GM19193 (cell line): ENCODE measurements around the gene ELOVL6.

ENCODE experiments used
- POLR2A ChIP-seq: IDR thresholded peaks from 4 replicates; pipeline ENCODE4 v1.6.1; 2011; ENCODE audit not compliant: insufficient read depth, insufficient read length; ENCODE audit errors: extremely low read depth

The ELOVL6 gene

GRCh38 chr4:110055158-110055768, 143.2 kb downstream of the ELOVL6 start:
- TF ChIP-seq POLR2A = no peak

DNA sequence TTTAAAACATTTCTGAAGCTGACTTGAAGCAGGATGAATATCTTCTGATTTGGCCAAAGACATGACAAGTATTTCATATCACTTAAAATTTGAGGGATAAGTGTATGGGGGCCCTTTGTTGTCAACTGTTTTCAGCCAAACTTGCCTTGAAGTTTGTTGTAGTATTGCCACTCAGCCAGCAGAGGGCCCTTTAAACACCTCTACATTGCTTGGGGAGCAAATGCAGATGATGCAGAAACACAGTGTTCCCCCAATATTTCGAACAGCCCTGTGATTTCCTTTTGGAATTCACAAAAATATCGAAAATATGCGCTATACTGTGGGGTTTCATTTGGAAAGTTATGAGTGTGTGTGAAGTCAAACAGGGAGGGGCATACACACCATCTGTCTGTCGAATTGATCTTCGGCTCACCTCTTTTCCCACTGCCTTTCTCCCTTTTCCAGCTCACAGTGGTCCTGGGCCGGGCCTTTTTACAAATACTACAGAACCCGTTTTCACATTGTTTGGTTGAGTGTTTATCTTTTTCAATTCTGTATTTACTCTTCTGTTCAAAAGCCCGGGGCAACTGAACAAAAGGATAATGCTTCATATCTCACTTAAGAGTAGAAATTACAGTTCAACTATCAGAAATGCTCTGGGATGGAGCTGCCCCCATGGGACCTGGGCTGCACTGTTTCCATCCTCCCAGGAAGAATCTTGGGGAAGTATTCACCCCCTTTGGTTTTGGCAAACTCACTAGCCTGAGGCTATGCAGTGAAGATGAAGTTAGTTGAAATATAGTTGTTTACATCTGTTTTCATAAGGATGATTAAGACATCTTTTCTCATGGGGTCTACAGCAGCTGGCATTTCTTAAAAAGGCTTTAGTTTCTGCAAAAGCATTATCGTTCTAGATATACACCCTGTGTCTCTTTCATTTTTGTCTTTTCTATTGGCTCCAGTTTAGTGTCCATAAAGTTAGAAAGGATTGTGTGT, 148.2 kb downstream of the ELOVL6 start:
- TF ChIP-seq POLR2A = no peak

DNA sequence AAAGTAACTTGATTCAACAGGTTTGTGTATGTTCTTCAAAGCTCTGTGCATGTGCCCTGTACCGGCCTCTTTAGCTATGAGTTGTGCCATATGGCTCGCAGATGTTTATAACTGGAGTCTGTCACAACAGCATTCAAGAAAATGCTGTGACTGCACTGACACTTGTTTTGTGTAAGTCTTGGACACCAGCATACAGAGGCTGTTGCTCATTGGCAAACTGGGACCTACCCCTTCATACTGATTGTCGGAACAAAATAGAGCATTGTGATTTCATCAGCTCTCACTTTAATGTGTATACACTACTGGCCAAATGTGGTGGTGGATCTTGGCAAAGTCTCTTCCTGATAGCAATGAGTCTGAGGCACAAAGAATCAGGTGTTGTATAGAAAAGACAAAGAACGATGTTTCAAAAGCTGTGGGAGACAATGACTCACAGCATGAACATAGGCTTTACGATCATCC, 151.8 kb downstream of the ELOVL6 start:
- no peak for TF ChIP-seq POLR2A

GRCh38 chr4:110042545-110043517, 155.6 kb downstream of the ELOVL6 start:
- no peak for TF ChIP-seq POLR2A

GRCh38 chr4:110041735-110042134, 156.7 kb downstream of the ELOVL6 start:
- TF ChIP-seq POLR2A = no peak

DNA sequence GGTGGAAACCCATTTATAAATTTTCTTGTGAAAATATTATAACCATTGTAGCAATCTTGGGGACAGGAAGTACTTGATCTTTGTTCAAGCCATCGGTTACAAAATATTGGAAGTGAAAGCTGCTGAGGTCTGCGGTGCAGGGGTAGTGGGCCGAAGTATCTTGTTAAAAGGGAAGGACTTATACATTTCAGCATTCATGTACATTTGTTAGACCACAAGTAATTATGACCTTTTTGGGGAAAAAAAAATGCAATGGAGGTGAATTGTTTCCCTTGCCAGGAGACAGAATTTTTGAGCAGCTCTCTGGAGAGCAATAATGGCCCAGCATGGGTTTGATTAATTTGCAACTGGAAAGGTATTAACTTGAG, 164.4 kb downstream of the ELOVL6 start:
- TF ChIP-seq POLR2A = no peak

DNA sequence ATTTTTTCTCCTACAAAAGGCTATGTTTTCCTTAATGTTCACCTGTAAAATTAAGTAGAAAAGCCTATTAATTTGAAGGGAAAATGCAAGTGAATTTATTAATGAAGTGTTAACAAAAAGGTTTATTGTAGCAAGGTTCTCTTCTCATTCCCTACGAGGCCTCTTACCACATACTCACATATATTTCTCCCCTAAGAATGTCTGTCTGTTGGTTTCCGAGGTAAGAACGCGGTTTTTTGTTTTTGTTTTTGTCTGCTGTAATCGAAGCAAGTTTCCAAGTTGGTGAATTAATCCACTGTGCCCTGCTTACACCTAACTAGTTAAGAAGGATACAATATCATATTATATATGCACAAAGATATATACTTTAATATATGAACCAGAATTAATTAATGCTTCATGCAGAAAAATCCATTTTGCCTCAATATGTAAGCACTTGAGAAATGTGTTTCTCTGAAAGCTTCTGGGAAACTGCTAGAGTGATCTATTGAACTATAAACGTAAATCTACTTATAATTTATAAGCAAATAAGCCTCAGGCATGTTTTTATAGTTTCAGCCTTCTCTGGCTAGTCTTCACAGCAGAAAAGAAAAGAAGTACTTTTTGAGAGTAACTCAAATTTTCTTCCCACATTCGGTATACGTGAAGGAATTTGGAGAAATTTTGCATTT, 164.9 kb downstream of the ELOVL6 start:
- no peak for TF ChIP-seq POLR2A

- TF ChIP-seq POLR2A = no peak
Measured at GRCh38 chr4:110032603-110033002, 165.8 kb downstream of the ELOVL6 start.

DNA sequence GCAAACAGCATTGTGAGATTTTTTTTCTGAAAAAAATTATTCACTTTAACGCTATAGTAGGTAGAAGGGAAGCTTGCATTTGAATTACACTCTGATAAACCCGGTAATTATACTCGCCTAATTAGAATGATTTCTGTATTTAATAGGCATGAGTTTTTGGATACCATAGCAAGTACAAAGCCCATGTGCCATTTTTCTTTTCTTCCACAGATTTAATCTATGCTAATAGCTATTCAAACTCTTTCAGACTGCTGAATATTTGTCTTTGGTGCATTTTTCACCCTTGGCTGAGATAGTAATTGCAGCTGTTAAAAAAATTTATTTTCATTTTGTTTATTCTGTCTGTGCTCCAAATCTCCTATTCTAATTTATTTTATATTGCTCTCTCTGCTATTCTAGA, 172.7 kb downstream of the ELOVL6 start:
- TF ChIP-seq POLR2A = no peak

DNA sequence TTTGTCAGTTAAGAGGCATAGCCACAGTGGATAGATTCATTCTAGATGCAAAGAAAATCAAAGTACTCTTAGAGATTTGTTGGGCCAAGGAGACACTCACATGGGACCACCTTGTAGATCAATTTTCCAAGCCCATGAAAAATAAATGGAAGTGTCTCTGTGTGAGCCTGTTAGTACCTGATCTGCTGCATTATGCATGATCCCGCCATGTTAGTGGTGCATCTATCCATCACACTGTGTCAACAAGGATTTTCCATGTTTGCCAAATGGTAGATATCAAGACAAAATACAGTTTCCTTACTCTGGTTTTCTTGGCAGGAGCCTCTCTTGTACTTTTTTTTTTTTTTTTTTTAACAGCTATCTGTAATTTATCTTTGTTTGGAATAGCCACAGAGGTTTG, 173.4 kb downstream of the ELOVL6 start:
- TF ChIP-seq POLR2A = no peak

DNA sequence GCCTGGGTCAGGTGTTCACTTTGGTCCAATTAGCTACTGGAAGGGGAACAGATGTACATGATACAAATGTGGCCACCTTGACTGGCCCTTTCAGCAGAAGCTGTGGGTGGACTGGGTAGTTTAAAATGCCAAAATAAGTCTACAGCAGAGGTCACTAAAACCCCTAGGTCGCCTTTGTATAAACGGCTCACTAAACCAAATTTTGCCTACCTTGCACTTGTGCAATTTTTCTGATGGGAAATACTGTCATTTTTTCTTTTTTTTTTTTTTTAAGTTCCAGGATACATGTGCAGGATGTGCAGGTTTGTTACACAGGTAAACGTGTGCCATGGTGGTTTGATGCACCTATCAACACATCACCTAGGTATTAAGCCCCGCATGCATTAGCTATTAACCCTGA, 176.0 kb downstream of the ELOVL6 start:
- no peak for TF ChIP-seq POLR2A

DNA sequence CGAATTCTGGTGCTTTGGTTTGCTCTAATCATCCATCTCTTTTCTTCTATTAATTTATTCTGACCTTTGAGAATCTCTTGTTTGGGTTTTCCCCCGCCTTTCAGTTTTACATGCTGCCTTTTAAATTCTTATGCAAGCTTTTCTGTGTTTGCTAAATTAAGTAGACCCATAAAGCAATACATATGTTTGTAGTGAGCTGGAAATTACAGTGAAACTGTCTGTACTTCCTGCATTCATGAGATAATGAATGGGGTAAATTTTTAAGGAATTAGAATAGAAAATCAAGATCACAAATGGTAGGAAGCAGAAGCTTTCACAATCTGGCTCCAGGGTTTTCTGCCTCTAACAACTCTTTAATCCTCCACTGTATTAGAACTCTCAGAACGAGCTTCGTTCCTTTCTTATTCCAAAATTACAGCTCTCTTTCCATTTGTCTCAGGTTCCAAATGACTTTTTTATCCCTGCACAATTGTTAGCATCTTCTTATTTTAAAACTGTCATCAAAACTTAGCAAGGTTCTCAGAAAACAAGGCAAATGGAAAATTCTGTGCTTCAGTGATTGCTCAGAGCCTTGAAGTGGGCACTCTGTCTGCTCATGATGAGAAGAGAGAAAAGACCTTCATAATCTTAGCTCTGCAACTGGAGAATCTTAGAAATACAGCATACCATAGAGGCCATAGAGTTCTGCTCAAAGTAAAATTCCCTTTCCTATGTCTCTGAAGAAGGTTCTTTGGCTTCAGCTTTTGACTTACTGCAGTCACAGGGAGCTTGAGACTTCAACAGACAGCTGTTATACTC, 177.6 kb downstream of the ELOVL6 start:
- no peak for TF ChIP-seq POLR2A

GRCh38 chr4:110020139-110020538, 178.3 kb downstream of the ELOVL6 start:
- TF ChIP-seq POLR2A = no peak

- TF ChIP-seq POLR2A = no peak
Measured at GRCh38 chr4:110019153-110019552, 179.3 kb downstream of the ELOVL6 start.

- no peak for TF ChIP-seq POLR2A
Measured at GRCh38 chr4:110014233-110014632, 184.2 kb downstream of the ELOVL6 start.
